Epidermal melanocyte (primary cell): Measurements from ENCODE around the gene MYO3A.
"Not testable (repeated sequence)": the region's sequence is repeated elsewhere in the genome, so short reads cannot be mapped to it uniquely, and the experiment has no call there.

ENCODE experiments used
- DNase-seq: peaks from one replicate; pipeline ENCODE4 v3.0.0; 2011; ENCODE audit warnings: low spot score; ENCODE audit not compliant: insufficient read length

MYO3A gene

GRCh38 chr10:25974897-25975459 is 40.9 kb downstream of the MYO3A start:
- no peak for DNase-seq

DNA sequence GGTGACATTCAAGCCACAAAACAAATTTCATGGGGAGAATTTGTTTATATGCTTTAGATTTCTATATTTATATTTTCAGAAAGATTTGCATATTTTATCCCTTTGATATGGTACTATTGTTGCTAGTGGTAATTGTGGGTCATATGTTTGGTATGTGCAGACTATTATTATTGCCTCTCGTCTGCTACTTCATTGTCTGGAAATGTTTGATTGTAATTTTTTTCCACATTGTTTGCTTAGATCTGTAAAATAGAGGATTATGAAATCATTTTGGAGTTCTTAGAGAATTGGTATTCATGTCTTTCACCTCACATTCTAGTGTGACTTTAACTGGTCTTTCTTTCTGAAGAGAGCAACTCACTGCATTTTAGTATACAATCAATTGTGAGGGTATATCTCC is 44.7 kb downstream of the MYO3A start:
- no peak for DNase-seq

DNA sequence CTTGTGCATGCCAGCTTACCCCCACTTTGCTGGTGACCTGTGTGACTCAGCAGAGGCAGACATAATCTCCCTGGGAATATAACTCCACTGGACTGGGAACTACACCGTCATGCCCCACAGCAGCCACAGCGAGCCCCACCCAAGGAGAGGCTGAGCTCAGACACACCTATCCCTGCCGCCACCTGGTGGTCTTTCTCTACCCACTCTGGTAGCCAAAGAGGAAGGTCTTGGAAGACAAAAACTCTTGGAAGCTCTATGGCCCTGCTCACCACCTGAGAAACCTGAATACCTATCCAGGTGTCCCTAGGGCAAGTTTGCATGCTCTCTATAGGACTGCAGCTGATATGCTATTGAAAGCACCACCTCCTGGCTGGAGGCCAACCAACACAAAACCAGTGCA is 48.1 kb downstream of the MYO3A start:
- no peak for DNase-seq

DNA sequence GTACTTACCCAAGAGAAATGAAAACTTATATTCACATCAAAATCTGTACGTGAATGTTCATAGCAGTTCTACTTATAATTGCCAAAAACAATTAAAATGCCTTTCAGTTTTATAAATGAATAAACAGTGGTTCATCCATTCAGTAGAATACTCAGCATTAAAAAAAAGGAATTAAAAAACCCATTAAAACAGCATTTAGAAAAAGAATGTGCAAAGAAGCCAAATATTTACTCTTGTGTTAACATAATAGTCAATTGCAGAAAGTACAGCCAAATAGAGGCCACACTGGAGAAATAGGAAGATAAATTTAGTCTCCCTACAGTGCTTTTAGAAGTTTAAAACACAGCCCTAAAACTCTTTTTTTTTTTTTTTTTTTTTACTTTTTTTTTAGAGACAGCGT is 54.6 kb downstream of the MYO3A start:
- no peak for DNase-seq

- no peak for DNase-seq
These were observed 55.9 kb downstream of the MYO3A start for GRCh38 chr10:25989951-25990350.

- no peak for DNase-seq
These were observed 65.4 kb downstream of the MYO3A start for GRCh38 chr10:25999295-25999981.

GRCh38 chr10:26000971-26001370 is 66.9 kb downstream of the MYO3A start:
- DNase-seq: no peak

- DNase-seq: not testable (repeated sequence)
These were observed 68.4 kb downstream of the MYO3A start for GRCh38 chr10:26002466-26002865.

DNA sequence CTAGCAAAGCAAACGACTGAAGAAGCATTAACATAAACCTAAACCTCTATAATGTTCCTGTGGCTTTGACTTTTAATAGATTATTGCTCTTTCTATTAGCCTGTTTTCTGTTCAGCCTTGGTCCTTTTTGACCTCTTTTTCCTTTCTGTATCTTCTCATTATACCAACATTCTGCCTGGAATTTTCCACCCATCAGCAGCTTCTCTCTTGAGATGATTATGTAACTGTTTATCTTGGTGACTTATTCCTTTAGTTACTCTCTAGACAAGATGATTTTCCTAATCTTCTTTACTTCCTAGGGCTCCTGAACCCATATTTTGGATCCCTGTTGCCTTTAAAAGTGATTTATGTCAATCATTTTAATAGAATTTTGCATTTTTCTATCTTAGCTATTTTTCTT is 81.1 kb downstream of the MYO3A start:
- no peak for DNase-seq

- no peak for DNase-seq
These were observed 88.8 kb downstream of the MYO3A start for GRCh38 chr10:26022831-26023230.

DNA sequence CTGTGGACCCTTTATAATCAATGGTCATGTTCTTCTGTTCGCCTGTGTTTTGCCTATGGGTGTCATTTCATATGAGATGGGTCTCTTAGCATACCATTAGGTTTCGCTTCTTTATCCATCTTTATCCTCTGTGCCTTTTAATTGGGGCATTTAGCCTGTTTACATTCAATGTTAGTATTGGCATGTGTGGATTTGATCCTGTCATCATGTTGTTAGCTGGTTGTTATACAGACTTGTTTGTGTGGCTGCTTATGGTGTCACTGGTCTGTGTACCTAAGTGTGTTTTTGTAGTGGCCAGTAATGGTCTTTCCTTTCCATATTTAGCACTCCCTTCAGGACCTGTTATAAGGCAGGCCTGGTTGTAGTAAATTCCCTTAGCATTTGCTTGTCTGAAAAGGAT is 90.3 kb downstream of the MYO3A start:
- DNase-seq: no peak

- no peak for DNase-seq
These were observed 91.5 kb downstream of the MYO3A start for GRCh38 chr10:26025523-26025922.

DNA sequence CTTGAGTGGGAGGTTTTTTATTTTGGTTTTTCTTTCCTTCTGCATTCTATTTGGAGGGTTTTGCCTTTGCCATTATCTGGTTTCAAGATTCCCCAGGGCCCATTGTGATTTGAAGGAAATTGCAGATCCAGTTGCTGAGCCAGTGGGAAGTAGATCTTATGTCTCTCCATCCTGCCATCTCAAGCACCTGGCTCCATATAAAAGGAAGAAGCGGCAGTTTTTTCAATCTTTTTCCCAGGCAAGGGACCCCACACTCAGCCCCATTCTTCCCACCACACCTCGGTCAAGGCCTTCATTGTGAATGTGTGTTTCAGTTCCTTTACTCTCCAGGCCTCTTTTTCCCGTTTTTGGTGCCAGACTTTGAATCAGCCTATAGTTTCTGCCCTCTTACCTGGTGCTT is 95.8 kb downstream of the MYO3A start:
- DNase-seq: no peak

DNA sequence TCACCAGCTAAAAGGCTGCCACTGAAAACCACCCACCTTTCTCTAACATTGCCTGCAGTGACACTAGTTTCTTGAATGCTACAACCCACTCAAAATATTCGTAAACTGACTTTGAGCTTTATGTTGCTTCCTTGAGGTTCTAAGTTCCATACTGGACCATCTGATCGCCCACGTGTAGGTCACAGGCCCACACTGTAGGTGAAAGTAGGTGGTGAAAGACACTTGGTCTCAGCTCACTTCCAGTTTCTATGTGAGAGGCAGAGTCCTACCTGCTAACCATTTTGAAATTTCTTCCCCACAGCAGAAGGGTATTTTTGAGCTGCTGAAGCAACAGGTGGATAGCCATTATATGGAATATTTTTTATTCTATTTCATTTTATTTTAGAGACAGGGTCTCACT is 97.3 kb downstream of the MYO3A start:
- DNase-seq: no peak

DNA sequence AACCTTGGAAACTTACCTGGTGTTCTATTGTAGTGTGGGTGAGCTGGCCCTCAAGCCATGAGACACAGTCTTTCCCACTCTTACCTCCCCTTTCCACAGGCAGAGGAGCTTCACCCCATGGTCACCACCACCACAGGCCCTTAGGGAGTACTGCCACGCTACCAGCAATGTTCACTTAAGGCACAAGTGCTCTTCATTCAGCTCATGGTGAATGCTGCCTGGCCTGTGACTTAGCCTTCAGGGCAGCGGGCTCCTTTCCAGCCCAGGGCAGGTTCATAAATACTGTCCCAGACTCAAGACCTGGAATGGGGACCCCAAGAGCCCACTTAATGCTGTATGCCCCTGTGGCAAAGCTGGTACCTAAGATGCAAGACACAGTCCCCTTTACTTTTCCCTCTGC is 109.4 kb downstream of the MYO3A start:
- DNase-seq: no peak

- DNase-seq: no peak
These were observed 110.2 kb downstream of the MYO3A start for GRCh38 chr10:26044141-26044749.

DNA sequence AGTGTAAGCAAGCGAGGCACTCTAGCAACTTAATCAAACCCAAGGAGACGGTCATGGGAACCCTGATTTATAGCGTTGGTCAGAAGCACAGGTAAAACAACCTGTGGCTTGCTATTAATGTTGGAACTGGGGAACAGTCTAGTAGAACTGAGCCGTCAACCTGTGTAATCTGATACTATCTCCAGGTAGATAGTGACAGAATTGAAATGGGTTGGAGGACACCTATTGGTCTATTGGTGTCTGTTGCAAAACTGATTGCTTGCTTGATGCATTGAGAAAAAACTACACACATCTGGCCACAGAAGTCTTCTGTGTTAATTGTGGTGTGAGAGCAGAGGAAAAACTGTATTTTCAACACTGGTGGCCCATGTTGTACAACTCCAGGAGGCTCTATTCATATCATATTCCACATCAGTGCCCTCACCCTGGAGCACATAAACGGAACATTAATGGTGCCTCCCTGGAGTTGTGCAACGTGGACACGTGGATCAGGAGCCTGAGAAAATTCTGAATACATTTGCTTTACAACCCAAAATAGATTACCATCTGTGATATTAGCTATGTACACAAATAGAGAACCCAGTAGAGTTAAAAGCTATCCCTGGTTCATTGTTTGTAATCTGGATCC is 112.2 kb downstream of the MYO3A start:
- DNase-seq: no peak

DNA sequence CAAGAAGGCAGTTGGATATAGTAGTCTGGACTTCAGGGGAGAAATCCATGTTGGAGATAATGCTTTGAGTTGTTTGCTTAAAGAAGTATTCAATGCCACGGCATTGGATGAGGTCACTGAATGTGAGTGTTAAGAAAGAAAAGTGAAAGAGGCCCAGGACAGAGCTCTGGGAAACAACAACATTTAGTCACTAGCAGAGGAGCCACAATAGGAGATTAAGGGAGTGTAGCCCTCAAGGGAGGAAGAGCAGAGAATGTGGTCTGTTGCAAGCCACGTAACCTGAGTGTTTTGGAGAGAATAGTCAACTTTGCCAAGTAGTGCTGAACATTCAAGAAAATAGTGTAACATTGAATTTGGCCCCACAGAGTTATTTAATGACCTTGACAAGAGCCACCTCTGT is 114.7 kb downstream of the MYO3A start:
- no peak for DNase-seq

DNA sequence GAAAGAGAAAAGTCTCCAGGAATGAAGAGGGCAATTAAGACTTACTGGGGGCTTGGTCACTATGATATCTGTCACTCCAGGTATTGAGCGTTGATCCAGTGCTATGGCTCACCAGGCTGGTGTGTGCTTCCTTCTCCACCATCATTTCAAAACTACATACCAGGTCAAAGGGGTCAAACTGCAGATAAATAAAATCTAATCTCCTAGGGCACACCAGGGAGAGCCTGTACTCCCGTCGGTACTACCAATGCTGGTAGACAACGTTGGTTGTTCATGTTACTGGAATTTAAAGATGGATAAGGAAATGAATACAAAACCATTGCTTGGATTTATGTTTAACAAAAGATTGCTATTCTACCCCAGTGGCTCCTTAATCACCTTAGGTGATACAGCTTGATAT is 118.3 kb downstream of the MYO3A start:
- DNase-seq: no peak

- no peak for DNase-seq
These were observed 123.4 kb downstream of the MYO3A start for GRCh38 chr10:26057466-26057865.

GRCh38 chr10:26064106-26064505 is 130.1 kb downstream of the MYO3A start:
- DNase-seq: no peak

DNA sequence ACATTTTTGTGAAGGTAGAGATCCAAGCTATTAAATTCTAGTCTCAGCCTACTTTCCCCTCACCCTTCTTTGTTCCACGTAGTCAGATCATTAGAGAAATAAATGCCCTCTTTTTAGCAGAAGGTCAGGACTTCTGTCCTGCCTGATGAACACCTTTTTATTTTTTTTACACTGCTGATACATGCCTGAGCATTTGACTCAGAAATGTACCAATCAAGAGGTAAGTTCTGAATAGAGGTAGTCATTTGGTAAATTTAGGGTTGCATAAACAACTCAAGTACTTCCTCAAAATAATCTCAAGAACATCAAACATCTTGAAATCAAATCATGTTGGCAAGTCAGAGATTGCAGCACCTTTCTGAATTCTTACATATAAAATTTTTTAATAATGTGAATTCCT is 133.7 kb downstream of the MYO3A start:
- DNase-seq: no peak

GRCh38 chr10:26080971-26081370 is 146.9 kb downstream of the MYO3A start:
- DNase-seq: not testable (repeated sequence)
